Liver (tissue), 9 donors: ENCODE measurements around the gene ASB5. TPM values are rescaled to one million over a fixed set of nuclear protein-coding genes. Genes with fewer than 3 reads are reported as not detected.

Experiments used
- DNase-seq: peaks from one replicate; pipeline ENCODE4 v3.0.0-alpha.2; 2017; ENCODE audit warnings: low spot score
- H3K27ac ChIP-seq, 2 donors: one replicate each; pipeline ENCODE4 v1.7.0; 2013; ENCODE audit warnings: inconsistent platforms in 2 of 2, low read length in 2 of 2, control low read depth in 1 of 2, low read depth in 1 of 2, mild to moderate bottlenecking in 1 of 2
- H3K27me3 ChIP-seq, 4 donors: one replicate each; pipeline versions ENCODE4 v1.6.1 to v1.7.0; 2013; ENCODE audit warnings: low read length in 3 of 4, inconsistent platforms in 1 of 4, mild to moderate bottlenecking in 1 of 4, moderate library complexity in 1 of 4; ENCODE audit not compliant: control insufficient read depth in 4 of 4, insufficient read depth in 4 of 4
- H3K36me3 ChIP-seq, 4 donors: one replicate each; pipeline versions ENCODE4 v1.6.1 to v1.7.0; 2013; ENCODE audit warnings: low read length in 3 of 4, mild to moderate bottlenecking in 3 of 4, low read depth in 1 of 4, moderate library complexity in 1 of 4; ENCODE audit not compliant: control insufficient read depth in 4 of 4, insufficient read depth in 3 of 4
- H3K4me1 ChIP-seq, 4 donors: one replicate each; pipeline versions ENCODE4 v1.6.1 to v1.7.0; 2013; ENCODE audit warnings: low read length in 3 of 4, mild to moderate bottlenecking in 3 of 4, moderate library complexity in 1 of 4; ENCODE audit not compliant: control insufficient read depth in 4 of 4, insufficient read depth in 4 of 4
- H3K4me3 ChIP-seq, 3 donors: one replicate each; pipeline versions ENCODE4 v1.6.1 to v1.7.0; 2013; ENCODE audit warnings: low read length in 3 of 3, control low read depth in 1 of 3, low read depth in 1 of 3, mild to moderate bottlenecking in 1 of 3
- H3K9ac ChIP-seq, 2 donors: one replicate each; pipeline ENCODE4 v1.7.0; 2013; ENCODE audit warnings: low read length in 2 of 2, mild to moderate bottlenecking in 2 of 2, moderate library complexity in 2 of 2, control low read depth in 1 of 2, low read depth in 1 of 2
- H3K9me3 ChIP-seq, 4 donors: one replicate each; pipeline versions ENCODE4 v1.6.1 to v1.7.0; 2013; ENCODE audit warnings: low read length in 3 of 4; ENCODE audit not compliant: control insufficient read depth in 4 of 4
- ATF3 ChIP-seq: IDR thresholded peaks from 2 replicates; pipeline ENCODE4 v1.6.1; 2016; ENCODE audit warnings: antibody characterized with exemption
- EGR1 ChIP-seq, 2 donors: IDR thresholded peaks; 2 replicates each; pipeline ENCODE4 v1.6.1; 2016 to 2018; ENCODE audit warnings: antibody characterized with exemption in 2 of 2, low read depth in 2 of 2
- FOXA1 ChIP-seq: IDR thresholded peaks from 2 replicates; pipeline ENCODE4 v1.6.1; 2016; ENCODE audit warnings: antibody characterized with exemption
- FOXA2 ChIP-seq: IDR thresholded peaks from 2 replicates; pipeline ENCODE4 v1.6.1; 2016; ENCODE audit warnings: antibody characterized with exemption
- GABPA ChIP-seq, 2 donors: IDR thresholded peaks in 1 of 2; conservative IDR thresholded peaks in 1 of 2; 2 replicates each; pipeline ENCODE4 v1.6.1; 2016; ENCODE audit warnings: antibody characterized with exemption in 2 of 2, mild to moderate bottlenecking in 1 of 2, moderate library complexity in 1 of 2
- HNF4A ChIP-seq, 2 donors: conservative IDR thresholded peaks; 2 replicates each; pipeline ENCODE4 v1.6.1; 2016; ENCODE audit warnings: antibody characterized with exemption in 2 of 2, mild to moderate bottlenecking in 2 of 2
- HNF4G ChIP-seq: IDR thresholded peaks from 2 replicates; pipeline ENCODE4 v1.6.1; 2016; ENCODE audit warnings: antibody characterized with exemption
- JUND ChIP-seq, 2 donors: IDR thresholded peaks; 2 replicates each; pipeline ENCODE4 v1.6.1; 2016; ENCODE audit warnings: antibody characterized with exemption in 2 of 2
- MAX ChIP-seq: IDR thresholded peaks from 2 replicates; pipeline ENCODE4 v1.6.1; 2016; ENCODE audit warnings: antibody characterized with exemption
- NR2F2 ChIP-seq: IDR thresholded peaks from 2 replicates; pipeline ENCODE4 v1.6.1; 2016; ENCODE audit warnings: antibody characterized with exemption
- RAD21 ChIP-seq, 2 donors: IDR thresholded peaks; 2 replicates each; pipeline ENCODE4 v1.6.1; 2016; ENCODE audit warnings: antibody characterized with exemption in 2 of 2, mild to moderate bottlenecking in 2 of 2
- RXRA ChIP-seq, 2 donors: IDR thresholded peaks; 2 replicates each; pipeline ENCODE4 v1.6.1; 2017 to 2018; ENCODE audit warnings: antibody characterized with exemption in 2 of 2, mild to moderate bottlenecking in 1 of 2
- SP1 ChIP-seq: IDR thresholded peaks from 2 replicates; pipeline ENCODE4 v1.6.1; 2018; ENCODE audit warnings: antibody characterized with exemption, mild to moderate bottlenecking
- TAF1 ChIP-seq: conservative IDR thresholded peaks from 2 replicates; pipeline ENCODE4 v1.6.1; 2016; ENCODE audit warnings: antibody characterized with exemption, mild to moderate bottlenecking
- YY1 ChIP-seq: IDR thresholded peaks from 2 replicates; pipeline ENCODE4 v1.6.1; 2016; ENCODE audit warnings: antibody characterized with exemption, mild to moderate bottlenecking
- ZBTB33 ChIP-seq: IDR thresholded peaks from 2 replicates; pipeline ENCODE4 v1.6.1; 2016; ENCODE audit warnings: antibody characterized with exemption
- WGBS: extraction: QIAGEN DNeasy Blood & Tissue Kit; methylation state at CpG from one replicate; pipeline ENCODE4 v1.1.7; 2013; 5-methylcytosine and 5-hydroxymethylcytosine counted together
- polyA plus RNA-seq, 2 donors: library from polyadenylated mRNA; stranded (reverse) in 1 of 2; unstranded in 1 of 2; fragments of 200-250 nt in 1 of 2; fragments of >200 nt in 1 of 2; fragmentation: Nextera tagmentation in 1 of 2; extraction: Ambion mirVana in 1 of 2; gene quantifications; one replicate each; pipeline versions ENCODE4 v1.2.1 to v1.2.3, GENCODE V29; 2013 to 2015
- total RNA-seq, 2 donors: library from RNA; depleted of rRNA; stranded (reverse); fragments of >200 nt; gene quantifications; one replicate each; pipeline ENCODE4 v1.2.3, GENCODE V29; 2014
- TF ChIP-seq, protein P1 (sequence below): fragments of 150-350 bp; IDR thresholded peaks from 2 replicates; pipeline ENCODE4 v1.5.1; 2017; ENCODE audit warnings: improper control_type of control experiment, low read depth, low read length; ENCODE audit not compliant: missing input control
- TF ChIP-seq, protein P2 (sequence below): IDR thresholded peaks from 2 replicates; pipeline ENCODE4 v1.6.1; 2016; ENCODE audit warnings: antibody characterized with exemption, mild to moderate bottlenecking
- donor health status: healthy.
- donor health status: healthy.
- donor health status: healthy.
- donor health status: healthy.
- donor health status: healthy.

Gene ASB5
- total and polyA plus RNA-seq, 4 donors = 0.05 TPM; not detected in 3

DNA sequence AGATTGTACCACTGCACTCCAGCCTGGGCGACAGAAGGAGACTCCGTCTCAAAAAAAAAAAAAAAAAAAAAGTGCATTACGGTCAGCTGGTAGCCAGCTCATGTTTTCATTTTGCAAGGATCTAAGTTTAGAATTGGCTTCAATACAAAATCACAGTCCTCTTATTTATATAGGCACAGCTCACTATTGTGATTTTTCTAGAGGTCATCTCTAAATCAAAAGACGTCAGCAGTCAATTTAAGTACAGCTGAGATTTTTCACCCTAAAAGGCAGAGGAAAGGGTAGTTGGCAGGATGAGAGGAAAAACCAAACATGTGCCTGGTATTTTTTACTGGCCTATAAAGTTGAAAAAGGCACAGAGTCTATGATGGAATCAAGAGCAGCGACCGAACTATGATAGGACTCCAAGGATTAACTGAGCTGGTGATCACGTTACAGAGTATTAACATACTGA lies 30.8 kb downstream of the ASB5 start:
- no peak for DNase-seq
- no peak overlapping the region for H3K9ac ChIP-seq
- H3K27ac ChIP-seq = no peak overlapping the region
- no peak for TF ChIP-seq ATF3
- TF ChIP-seq HNF4A (conservative IDR thresholded peaks at IDR 0.05) = no peak
- no peak for TF ChIP-seq GABPA (IDR thresholded peaks at IDR 0.05 in 1 of 2, conservative IDR thresholded peaks at IDR 0.05 in 1 of 2)
- no peak for TF ChIP-seq SP1
- TF ChIP-seq, protein P1, sequence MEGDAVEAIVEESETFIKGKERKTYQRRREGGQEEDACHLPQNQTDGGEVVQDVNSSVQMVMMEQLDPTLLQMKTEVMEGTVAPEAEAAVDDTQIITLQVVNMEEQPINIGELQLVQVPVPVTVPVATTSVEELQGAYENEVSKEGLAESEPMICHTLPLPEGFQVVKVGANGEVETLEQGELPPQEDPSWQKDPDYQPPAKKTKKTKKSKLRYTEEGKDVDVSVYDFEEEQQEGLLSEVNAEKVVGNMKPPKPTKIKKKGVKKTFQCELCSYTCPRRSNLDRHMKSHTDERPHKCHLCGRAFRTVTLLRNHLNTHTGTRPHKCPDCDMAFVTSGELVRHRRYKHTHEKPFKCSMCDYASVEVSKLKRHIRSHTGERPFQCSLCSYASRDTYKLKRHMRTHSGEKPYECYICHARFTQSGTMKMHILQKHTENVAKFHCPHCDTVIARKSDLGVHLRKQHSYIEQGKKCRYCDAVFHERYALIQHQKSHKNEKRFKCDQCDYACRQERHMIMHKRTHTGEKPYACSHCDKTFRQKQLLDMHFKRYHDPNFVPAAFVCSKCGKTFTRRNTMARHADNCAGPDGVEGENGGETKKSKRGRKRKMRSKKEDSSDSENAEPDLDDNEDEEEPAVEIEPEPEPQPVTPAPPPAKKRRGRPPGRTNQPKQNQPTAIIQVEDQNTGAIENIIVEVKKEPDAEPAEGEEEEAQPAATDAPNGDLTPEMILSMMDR = no peak
- no peak for TF ChIP-seq JUND (IDR thresholded peaks at IDR 0.05)
- TF ChIP-seq, protein P2, sequence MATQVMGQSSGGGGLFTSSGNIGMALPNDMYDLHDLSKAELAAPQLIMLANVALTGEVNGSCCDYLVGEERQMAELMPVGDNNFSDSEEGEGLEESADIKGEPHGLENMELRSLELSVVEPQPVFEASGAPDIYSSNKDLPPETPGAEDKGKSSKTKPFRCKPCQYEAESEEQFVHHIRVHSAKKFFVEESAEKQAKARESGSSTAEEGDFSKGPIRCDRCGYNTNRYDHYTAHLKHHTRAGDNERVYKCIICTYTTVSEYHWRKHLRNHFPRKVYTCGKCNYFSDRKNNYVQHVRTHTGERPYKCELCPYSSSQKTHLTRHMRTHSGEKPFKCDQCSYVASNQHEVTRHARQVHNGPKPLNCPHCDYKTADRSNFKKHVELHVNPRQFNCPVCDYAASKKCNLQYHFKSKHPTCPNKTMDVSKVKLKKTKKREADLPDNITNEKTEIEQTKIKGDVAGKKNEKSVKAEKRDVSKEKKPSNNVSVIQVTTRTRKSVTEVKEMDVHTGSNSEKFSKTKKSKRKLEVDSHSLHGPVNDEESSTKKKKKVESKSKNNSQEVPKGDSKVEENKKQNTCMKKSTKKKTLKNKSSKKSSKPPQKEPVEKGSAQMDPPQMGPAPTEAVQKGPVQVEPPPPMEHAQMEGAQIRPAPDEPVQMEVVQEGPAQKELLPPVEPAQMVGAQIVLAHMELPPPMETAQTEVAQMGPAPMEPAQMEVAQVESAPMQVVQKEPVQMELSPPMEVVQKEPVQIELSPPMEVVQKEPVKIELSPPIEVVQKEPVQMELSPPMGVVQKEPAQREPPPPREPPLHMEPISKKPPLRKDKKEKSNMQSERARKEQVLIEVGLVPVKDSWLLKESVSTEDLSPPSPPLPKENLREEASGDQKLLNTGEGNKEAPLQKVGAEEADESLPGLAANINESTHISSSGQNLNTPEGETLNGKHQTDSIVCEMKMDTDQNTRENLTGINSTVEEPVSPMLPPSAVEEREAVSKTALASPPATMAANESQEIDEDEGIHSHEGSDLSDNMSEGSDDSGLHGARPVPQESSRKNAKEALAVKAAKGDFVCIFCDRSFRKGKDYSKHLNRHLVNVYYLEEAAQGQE = no peak
- no peak for TF ChIP-seq TAF1
- no peak for TF ChIP-seq EGR1 (IDR thresholded peaks at IDR 0.05; ENCODE audit: low read depth in 2 of 2)
- TF ChIP-seq MAX = no peak
- no peak for TF ChIP-seq RXRA (IDR thresholded peaks at IDR 0.05)
- TF ChIP-seq YY1 = no peak
- no peak for TF ChIP-seq ZBTB33
- no peak for TF ChIP-seq RAD21 (IDR thresholded peaks at IDR 0.05)
- no peak for TF ChIP-seq FOXA2
- TF ChIP-seq FOXA1 = no peak
- TF ChIP-seq NR2F2 = no peak
- no peak for TF ChIP-seq HNF4G
- H3K4me1 ChIP-seq = peaks cover 0 to 2% (median 0%) of the 10 kb centered on the region in 4 donors
- 80% methylated on average over 7 of the region's 7 CpGs for WGBS
- H3K4me3 ChIP-seq = no peak overlapping the region
- H3K36me3 ChIP-seq = no peaks in the 10 kb centered on the region
- no peaks in the 10 kb centered on the region for H3K27me3 ChIP-seq
- no peaks in the 10 kb centered on the region for H3K9me3 ChIP-seq
